Stromal cell of bone marrow (primary cell): ENCODE data around the gene CHD2.
A peak's percentile ranks its signal among the peaks of the same experiment; 100 is the strongest.

ENCODE experiments used
- DNase-seq: peaks from one replicate; pipeline ENCODE4 v3.0.0-alpha.2; 2012; ENCODE audit warnings: low read depth

CHD2 gene

DNA sequence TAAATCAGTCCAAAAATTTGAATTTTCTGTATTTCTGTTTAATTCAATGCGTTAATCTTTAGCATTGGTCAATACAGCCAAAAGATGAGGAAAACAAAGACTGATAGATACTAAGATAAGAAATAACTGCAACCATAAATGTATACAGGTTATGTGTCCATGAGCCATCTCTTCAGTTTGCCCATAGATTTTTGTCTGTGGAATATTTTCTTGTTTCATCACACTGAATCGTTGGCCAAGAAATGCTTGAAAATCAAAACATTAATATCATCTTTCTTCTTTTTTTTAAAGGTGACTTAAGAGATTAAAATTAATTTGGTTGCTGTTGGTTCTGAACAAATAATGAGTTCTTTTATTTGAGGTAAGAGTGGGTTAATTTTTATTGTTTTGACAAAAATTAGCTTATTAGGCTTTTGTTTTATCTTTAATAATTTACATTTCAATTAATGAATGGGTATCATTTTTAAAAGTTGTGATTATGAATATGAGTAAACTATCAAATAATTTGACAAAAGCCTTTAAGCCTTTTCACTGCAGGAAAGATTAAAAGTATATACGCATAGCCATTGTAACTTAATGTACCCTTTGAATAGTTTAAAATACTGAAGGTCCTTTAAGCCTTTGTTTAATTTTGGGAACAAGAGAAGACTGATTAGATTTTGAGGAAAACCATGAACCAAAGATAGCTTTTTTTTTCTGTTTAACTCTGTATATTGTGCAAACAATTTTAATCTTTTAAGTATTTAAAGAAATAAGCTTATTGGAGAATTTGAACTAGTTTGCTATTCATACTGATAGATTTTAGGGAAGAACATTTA lies 14.7 kb upstream of the CHD2 start:
- DNase-seq: no peak

DNA sequence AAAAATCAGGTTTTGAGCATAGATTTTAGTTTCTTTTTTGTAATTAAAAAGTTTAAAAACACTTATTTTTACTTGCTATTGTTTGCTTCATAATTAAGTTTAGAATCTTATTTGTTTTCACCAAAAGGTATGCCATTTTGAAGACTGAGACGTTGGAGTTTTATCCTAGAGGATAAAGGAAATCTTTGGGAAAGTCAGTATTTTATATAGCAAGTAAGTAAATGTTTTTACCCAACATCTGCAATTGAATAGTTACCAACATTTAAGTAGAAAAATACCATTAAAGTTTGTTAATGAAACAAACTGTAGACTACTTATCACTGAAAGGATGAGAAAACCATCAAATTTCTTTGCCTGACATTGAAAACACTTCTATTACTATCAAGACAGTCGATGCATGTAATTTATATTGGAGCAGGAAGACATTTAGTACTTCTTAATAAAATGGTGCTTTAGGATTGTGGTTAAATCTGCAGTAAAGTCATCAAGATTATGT lies 14.0 kb upstream of the CHD2 start:
- no peak for DNase-seq

DNA sequence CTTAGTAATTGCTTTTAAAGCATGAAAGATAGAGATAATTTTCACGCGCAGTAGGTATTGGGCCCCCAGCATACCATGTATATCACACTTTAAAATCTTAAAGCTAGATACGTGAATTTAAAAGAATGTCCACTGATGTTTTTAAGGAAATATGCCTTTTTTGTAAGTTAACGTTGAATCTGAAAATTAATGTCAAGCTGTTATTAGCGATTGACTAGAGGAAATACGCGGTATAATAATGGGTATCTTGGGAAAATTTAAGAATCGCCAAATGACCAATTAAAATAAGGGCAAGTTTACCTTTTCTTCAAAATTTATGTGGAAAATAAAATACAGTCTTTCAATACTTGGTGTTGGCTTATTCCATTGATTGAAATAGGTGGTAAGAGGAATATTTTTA lies 13.3 kb upstream of the CHD2 start:
- no peak for DNase-seq

DNA sequence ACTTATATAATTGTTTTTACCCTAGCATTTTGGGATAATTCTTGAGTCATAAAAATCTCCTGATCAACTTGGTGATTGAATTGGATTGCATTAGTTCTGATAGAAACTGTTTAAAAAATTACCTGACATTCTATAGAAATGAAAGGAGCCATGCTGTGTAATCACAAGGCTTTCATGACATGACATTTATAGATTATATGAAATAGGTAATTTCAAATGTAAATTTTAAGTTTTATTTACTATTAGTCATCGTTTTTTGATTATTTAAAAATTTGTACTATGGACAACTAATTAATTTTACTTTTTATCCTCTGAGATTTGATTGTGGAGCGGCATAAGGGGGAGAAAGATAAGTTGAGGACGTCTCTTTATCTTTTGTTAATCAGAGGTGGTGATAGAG lies 12.3 kb upstream of the CHD2 start:
- DNase-seq: no peak

DNA sequence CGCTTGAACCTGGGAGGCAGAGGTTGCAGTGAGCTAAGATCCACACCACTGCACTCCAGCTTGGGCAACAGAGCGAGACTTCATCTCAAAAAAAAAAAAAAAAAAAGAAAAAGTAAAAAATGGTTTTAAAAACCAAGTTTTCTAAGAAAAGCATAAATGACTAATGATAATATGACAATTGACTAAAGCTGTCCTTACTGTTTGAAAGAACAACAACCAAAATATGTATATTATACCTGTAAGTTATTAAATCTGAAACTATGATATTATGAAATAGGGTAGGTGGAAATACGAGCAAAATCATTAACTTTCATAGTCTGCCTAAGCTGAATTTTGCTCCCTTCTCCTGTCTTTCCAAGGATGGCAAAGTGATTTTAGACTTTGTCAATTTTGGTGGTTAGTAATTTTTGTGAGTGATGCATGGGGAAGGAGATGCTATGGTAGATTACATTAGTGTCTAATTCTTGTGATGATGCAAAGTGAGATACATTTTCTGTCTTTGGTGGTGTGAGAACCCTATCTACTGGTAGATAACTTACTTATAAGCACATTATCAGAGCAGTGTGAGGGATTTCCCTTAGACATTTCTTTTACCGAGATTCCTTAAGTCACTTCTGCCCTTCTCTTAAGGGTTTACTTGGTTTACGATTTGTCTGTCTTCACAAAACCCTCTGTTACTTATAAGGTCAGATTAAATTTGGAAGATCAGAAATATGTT lies 10.6 kb upstream of the CHD2 start:
- no peak for DNase-seq

DNA sequence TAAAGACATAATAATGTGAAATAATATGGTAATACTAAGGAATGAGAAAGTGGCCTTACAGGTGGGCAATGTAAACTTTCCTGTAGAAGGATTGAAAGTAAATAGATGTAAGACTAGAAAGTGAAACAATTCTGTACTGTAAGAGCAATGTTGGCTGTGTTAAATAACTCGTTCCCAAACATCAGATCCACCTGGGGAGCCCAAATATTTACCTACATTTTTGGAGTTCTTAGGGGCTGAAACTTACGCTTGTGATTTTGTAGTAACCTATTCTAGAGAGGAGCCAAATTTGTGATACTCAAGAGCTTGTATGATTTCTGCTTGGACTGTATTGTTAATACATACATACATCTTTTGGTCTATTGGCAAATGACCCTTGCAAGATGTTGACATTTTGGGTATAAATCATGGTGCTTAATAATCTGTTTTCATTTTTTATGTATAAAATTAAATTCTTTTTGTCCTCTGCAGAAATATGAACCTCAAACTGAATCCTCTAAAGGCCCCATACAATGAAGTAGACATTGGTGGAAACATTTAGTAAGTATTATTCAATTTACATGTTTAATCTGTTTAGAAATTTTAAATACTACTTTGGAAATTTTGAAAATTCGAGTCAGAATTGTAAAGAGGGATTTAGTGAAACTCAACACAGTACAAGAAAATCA lies 8.5 kb upstream of the CHD2 start:
- no peak for DNase-seq

- no peak for DNase-seq
These were observed 7.9 kb upstream of the CHD2 start for GRCh38 chr15:92892201-92892555.

DNA sequence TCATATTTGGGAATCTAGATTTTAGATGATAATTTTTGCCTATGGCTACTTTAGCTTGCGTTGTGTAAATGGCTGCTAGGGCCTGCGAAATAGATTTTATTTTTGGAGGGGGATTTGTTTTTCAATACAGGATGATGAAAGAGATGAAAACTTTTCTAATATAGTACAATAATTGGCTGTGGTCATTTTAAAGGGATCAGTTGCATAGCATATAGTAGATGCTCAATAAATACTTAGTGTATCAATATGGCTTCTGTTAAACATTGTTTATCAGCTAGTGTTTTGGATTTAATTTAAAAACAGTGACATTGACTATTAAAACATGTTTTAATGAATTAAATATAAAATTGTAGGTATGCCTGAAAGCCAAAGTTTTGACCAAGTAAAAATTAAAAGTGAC lies 6.9 kb upstream of the CHD2 start:
- DNase-seq: no peak

DNA sequence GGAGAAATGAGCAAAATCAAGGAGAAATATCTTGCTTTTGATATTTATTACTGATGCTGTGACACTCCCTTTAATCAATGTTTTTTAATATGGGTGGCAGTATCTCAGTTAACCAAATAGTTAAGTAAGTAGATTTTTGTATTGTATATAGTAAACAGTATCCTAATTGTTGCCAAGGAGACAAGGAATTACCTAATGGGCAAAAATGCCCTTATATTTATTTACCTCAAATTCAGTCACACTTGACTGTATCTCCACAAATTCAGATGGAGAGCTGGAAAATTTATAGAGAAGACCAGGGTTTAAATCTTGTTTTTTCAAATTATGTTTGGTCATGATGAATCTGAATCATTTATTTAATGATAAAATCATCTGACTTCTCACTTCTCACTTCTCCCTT lies 3.6 kb upstream of the CHD2 start:
- DNase-seq: no peak

GRCh38 chr15:92897620-92898019 lies 2.5 kb upstream of the CHD2 start:
- no peak for DNase-seq

DNA sequence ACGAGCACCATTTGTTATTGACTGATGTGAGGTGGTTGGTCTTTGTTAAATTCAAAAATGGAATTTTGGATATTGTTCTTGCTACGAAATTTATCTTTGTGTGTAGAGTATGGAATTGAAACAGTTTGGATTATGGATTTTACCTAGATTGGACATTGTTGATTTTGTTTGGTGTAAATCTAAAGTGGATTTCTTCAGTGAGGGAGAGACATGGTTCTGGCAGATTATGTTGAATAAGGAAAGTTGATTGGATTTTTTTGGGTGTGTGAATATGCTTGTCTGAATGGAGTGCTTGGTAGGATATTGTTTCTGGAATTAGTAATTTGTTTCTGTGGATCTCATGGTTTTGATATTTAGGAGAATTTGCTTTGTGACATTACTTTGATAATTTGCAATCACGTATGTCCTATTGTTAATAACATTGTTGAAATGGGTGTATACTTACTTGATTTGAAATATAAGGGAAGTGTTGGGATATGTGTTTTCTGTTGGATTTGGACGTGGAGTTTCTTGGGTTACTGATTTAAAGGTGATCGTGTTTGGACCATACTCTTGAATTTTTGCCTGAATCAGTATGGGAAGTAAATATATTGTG lies 1.0 kb upstream of the CHD2 start:
- DNase-seq: no peak

DNA sequence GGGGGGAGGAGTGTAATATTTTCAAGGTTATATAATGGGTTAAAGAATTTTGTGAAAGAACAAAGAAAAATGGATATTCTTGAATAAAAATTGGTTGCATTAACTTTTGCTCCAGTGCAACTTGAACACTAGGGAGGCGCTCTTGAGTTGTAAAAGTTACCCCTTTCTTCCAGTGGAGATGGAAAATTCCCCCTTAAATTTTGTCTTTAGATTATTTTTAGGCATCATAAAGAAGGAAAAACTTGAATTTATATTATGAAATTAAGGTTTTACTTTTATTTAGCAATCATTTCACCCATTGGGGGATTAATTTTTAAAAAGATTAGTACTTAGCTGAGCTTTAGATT lies 550 bp upstream of the CHD2 start:
- DNase-seq: no peak

DNA sequence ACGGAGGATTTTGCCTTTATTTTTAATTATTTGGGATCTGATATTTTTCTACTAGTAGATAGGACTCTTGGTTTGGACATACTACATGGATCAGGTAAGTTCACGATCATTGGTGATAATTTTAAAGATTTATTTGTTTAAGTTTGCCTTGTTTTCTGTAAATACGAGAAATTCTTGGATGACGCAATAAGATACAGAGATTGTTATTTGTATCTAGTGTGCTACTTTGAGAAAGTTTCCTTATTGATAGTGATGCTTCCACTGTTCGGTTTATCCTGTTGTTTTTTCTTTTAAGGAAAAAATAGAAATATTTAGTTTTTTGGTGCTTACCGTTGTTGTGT lies 577 bp downstream of the CHD2 start:
- DNase-seq: no peak

DNA sequence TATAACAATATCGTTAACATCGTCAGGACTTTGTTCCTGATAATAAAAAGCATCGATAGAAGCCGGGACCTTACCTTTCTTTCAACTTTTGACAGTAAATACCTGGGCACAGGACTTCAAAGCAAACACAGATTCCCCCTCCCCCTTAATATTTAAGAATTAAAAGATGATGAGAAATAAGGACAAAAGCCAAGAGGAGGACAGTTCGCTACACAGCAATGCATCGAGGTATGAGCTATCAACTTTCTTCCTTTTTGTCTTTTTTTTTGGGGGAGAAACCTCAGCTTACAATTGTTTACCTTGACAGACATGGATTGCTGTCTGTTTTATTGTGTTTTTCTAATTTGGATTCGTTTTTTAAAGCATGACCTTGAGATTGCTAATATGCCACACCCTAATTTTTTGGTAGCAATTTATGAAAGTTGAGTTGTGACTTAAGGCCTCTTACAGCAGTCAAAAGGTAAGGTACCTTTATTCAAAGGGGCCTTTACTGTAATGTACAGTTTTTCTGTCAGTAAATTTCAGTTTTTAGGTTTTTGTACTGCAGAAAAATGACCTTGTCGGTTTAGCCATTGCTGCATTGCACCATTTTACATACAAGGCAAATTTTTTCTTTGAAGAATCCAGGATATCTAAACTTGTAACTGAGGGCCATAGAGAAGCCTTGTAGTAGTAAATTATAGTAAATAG lies 1.1 kb downstream of the CHD2 start:
- DNase-seq: no peak

GRCh38 chr15:92901995-92902394 lies 1.9 kb downstream of the CHD2 start:
- DNase-seq: no peak

DNA sequence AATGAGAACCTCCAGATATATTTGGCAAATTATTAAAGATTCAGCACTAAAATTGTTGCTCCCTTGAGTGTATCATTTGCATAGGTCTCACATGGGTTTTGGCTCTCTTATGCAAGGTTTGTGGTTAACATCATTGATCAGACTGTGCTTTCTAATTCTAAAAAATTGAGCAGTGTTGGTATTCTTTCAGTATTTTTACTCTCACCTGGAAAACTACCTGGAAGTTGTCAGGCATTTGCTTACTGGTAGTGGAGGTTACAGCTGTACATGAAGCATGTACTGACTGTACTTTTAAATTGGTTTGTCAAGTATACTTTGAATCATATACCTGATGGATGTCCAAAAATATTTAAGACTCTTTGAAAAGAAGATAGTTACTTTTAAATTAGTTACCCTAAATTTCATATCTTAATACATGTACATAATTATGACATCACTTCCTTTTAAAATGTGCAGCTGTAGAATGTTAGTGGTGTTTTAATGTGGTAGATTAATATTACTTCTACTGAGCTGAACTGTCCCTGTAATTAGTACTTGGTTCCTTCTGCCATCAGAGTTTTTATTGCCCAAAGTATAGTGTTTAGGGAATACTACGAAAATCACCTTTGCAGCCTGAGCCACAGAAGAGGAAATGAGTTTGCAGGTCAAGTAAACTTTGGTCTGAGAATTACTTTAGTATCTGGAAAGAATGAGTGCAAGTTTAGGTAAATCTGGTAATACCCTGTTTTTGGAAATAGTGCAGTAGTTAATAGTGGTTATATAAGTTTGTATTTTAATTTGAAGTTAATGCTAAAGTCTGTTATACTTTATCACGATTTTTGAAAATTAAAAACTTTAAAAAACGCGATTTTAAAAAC lies 2.8 kb downstream of the CHD2 start:
- DNase-seq: no peak

DNA sequence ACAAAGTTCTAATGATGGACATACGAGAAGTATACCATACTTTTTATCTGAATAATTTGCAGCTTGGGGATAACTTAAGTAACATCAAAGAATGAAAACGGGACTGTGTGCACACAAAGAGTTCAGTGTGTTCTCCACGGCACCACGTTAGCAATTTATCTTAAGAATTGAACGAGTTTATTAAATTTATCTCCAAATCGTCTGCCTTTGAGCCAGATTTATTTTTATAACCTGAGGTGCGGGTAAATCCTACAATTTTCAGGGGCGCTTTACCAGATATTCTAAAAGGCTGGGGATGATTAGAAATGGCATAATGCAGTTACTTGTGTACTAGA lies 3.5 kb downstream of the CHD2 start:
- no peak for DNase-seq

DNA sequence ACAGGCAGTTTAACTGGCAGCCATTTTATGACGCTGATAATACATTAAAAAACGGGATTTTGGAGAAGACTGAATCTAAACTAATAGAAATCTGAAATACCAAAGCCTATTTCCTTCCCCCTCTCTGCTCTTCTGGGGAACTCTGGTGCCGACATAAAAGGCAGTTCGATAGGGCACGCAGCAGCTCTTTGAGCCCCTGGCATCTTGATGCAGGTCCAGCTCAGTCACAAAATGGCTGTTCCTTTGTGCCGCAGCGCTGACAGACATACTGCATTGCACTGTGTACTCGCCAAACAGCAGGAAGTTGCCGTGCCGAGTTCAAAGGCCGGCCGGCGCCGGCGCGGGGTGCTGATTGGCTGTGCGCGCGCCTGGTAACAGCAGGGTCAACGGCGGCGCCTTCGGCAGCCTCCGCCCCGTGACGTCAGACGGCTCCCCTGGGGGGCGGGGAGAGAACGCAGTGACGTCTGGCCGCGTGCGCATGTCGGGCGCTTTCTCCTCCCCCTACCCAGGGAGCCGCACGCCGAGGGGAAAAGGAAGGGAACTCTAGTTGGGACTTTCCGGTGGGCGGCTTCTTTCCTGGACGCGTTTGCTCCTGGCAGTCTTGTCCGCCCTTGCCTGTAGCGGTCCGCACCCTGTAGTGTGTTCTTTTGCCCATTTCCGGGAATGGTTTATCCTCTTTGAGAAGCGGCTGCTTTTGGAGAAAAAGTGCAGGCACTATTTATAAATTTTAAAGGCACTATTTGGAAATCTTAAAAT lies 4.0 kb downstream of the CHD2 start:
- DNase-seq: peak; percentile 96

GRCh38 chr15:92904722-92905571 lies 4.8 kb downstream of the CHD2 start:
- DNase-seq: no peak

GRCh38 chr15:92906020-92906419 lies 5.9 kb downstream of the CHD2 start:
- no peak for DNase-seq
